WI38 (cell line): ENCODE measurements around the gene ADM2.

Experiments used
- H3K4me3 ChIP-seq: 2 replicates; pipeline ENCODE4 v1.5.1; 2011; ENCODE audit warnings: low read depth, mild to moderate bottlenecking, control low read depth, low read length
- TF ChIP-seq, protein P1 (sequence below): IDR thresholded peaks from 2 replicates; pipeline ENCODE4 v1.5.1; 2012; ENCODE audit warnings: low read depth, mild to moderate bottlenecking, control low read depth, low read length

Gene ADM2

DNA sequence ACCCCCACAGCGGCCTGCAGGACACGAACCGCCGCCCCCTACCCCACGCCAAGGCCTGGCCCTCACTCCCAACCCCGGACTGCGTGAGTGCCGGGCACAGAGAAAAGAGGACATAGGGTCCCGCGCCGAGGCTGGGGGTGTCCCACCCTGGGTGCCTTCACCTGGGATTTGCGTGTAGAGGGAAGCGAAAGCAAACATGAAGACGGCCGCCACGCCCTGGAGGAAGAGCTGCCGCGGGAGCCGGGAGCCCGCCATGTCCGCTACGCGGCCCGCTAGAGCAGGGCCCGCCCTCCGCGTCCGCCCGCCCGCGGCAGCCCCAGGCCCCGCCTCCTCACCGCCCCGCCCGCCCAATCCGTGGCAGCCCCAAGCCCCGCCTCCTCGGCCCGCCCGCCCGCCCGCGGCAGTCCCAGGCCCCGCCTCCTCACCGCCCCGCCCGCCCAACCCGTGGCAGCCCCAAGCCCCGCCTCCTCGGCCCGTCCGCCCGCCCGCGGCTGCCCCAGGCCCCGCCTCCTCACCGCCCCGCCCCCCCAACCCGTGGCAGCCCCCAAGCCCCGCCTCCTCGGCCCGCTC, 26.2 kb downstream of the ADM2 start, which contains the start of gene LMF2:
LMF2 (minus strand) TSS at position 282 of the 570 bp plus-strand sequence; CDS start at position 255, 27 bp downstream.
- peak within 1 kb of the TSS; percentile 98 for H3K4me3 ChIP-seq
- TF ChIP-seq, protein P1, sequence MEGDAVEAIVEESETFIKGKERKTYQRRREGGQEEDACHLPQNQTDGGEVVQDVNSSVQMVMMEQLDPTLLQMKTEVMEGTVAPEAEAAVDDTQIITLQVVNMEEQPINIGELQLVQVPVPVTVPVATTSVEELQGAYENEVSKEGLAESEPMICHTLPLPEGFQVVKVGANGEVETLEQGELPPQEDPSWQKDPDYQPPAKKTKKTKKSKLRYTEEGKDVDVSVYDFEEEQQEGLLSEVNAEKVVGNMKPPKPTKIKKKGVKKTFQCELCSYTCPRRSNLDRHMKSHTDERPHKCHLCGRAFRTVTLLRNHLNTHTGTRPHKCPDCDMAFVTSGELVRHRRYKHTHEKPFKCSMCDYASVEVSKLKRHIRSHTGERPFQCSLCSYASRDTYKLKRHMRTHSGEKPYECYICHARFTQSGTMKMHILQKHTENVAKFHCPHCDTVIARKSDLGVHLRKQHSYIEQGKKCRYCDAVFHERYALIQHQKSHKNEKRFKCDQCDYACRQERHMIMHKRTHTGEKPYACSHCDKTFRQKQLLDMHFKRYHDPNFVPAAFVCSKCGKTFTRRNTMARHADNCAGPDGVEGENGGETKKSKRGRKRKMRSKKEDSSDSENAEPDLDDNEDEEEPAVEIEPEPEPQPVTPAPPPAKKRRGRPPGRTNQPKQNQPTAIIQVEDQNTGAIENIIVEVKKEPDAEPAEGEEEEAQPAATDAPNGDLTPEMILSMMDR = no peak

DNA sequence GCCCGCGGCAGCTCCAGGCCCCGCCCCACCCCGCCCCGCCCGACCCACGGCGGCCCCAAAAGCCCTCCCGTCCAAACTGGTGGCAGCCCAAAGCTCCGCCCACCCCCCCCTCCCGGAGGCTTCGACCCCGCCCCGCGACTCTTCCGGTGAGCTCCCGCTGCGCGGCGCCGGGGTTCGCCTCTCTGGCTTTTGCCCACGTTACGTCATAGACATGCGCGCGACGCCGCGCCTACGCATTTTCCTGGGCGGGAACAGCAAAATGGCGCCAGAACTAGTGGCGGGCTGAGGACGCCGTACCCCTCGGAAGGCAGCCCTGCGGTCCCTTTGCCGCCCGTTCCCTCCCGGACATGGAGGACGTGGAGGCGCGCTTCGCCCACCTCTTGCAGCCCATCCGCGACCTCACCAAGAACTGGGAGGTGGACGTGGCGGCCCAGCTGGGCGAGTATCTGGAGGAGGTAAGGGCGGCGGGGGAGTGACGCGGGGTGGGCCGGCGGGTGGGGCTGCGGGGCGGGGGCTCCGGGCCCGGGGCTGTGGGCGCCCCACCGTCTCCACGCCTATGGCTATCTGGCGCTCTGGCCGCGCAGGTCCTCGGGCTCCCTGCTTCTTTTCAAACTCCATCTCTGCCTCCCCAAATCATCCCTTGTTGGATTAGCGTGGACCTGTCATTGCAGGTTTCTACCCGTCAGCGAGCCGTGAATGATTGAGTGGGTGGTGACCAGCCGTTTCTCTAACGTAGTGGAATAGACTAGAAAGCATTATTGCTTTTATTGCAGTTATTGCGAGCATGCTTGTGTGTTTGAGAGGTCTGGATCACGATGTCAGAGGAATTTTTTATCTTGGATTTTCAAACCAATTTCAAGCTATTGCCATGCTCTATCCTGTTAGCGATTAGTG, 26.9 kb downstream of the ADM2 start, which contains the start of gene NCAPH2:
NCAPH2 (plus strand) TSS at position 234 of the 894 bp plus-strand sequence; CDS start at position 348, 114 bp downstream.
- peak within 1 kb of the TSS; percentile 98 for H3K4me3 ChIP-seq
- TF ChIP-seq, protein P1 = no peak

DNA sequence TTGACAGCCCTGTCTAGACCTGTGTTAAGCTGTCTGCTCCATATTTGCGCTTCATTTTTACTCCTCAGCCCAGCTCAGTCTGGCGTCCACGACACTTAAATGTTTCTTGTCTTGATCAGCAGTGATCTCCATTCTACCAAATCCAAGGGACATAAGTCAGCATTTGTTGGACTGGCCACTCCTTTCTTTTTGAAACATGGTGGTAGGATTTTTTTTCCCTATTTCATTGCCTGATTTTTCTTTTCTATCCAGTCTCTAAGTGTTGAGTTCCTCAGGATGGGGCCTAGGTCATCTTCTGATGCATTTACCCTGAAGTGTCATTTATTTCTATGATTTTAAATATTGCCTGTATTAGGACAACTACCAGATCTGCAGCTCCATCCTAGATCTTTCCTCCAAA, 27.6 kb downstream of the ADM2 start:
- TF ChIP-seq, protein P1 = no peak

DNA sequence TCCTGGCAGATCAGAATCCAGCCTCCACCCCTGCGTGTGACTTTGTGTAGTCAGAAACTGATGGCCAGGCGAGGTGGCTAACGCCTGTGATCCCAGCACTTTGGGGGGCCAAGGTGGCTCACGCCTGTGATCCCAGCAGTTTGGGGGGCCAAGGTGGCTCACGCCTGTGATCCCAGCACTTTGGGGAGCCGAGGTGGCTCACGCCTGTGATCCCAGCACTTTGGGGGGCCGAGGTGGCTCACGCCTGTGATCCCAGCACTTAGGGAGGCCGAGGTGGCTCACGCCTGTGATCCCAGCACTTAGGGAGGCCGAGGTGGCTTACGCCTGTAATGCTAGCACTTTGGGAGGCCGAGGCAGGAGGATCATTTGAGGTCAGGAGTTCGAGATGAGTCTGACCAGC, 31.8 kb downstream of the ADM2 start:
- no peak overlapping the region for H3K4me3 ChIP-seq

More for the DNA sequence above, 27.6 kb downstream of the ADM2 start:
- H3K4me3 ChIP-seq = peak overlapping the region; percentile 81

DNA sequence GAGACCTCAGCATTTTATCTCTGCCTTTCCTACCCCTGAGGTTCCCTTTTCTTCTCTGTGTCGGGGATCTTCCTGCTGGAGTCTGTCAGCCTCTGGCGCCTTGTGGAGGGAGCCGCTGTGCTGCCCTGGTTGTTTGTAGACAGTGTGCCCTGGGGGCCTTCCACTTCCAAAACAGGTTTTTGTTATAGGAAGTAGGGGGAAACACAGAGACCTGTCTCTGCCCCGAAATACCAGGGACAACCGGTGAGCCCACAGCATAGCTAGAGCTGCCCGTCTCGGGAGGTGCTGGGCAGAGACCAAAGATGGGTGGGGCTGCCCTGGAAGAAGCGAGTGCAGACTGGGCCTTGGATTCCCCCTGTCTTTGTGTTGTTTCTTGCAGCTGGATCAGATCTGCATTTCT, 34.7 kb downstream of the ADM2 start:
- H3K4me3 ChIP-seq = no peak overlapping the region
- TF ChIP-seq, protein P1 = no peak

More for the DNA sequence above, 31.8 kb downstream of the ADM2 start:
- TF ChIP-seq, protein P1 = no peak

DNA sequence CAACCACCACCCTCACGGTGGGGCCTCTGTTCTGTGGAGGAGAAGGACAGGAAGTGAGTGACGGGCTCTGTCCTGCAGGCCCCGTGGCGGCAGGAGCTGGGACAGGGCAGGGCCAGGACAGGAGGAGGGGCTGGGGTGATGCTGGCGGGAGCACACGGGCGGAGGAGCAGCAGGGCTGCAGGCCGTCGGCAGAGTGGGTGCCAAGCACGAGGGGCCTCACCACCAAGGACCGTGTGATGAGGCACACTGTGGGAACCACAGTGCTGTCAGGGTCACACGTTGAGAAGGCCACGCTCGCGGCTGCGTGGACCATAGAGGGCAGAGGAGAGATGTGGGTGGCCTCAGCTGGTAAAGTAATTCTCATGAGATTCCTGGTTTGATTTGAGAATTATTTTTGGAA, 35.5 kb downstream of the ADM2 start:
- no peak overlapping the region for H3K4me3 ChIP-seq
- TF ChIP-seq, protein P1 = no peak
